ENCODE data around the gene PCOLCE2.

GRCh38 chr3:142794508-142794907 lies 94.4 kb downstream of the PCOLCE2 start:
- no peak for TF ChIP-seq ZC3H10 (CRISPR knock-in tag; IDR thresholded peaks at IDR 0.05)
- TF ChIP-seq BACH2 (CRISPR knock-in tag; IDR thresholded peaks at IDR 0.05; ENCODE audit: borderline replicate concordance) = no peak
- no peak for TF ChIP-seq ARNTL (CRISPR knock-in tag; IDR thresholded peaks at IDR 0.05; ENCODE audit: borderline replicate concordance, low read depth)

All from SK-N-SH treated with all-trans-retinoic acid at 6 μM for 48 hours (cell line).